Neuron (in vitro differentiated cells): ENCODE results near the gene RPL32.

Experiments used
- H2AFZ ChIP-seq: one replicate; pipeline ENCODE4 v1.6.1; 2013; ENCODE audit warnings: low read depth, mild to moderate bottlenecking, inconsistent platforms, low read length, moderate library complexity
- H3K27me3 ChIP-seq: one replicate; pipeline ENCODE4 v1.6.1; 2013; ENCODE audit warnings: low read length; ENCODE audit not compliant: insufficient read depth
- H3K36me3 ChIP-seq: one replicate; pipeline ENCODE4 v1.6.1; 2013; ENCODE audit warnings: low read length; ENCODE audit not compliant: insufficient read depth
- H3K4me1 ChIP-seq: one replicate; pipeline ENCODE4 v1.6.1; 2013; ENCODE audit warnings: low read length; ENCODE audit not compliant: insufficient read depth
- H3K4me3 ChIP-seq: 2 replicates; pipeline ENCODE4 v1.5.1; 2013; ENCODE audit warnings: mild to moderate bottlenecking, low read length, moderate library complexity
- H3K9me3 ChIP-seq: one replicate; pipeline ENCODE4 v1.6.1; 2013; ENCODE audit warnings: low read length

The RPL32 gene

DNA sequence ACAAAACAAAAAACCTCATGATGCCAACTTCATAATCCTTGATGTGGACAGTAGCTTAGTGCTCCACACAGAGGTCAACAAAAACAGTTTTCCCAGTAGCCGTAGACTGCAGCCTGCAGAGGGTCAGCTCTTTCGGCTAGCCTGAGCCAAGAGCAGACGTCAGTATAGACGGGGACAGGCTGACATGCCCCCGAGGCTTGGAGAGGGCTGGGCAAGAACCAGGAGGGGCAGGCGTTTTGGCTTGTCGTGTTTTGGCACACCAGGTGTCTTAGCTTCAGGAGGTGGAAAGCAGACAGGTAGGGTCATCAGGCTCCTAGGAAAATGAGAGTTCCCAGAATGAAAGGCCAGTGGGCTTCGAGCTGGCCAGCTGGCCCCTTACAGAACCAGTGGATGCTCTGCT lies 23.1 kb downstream of the RPL32 start:
- H2AFZ ChIP-seq = no peak overlapping the region
- no peaks in the 10 kb centered on the region for H3K27me3 ChIP-seq
- no peaks in the 10 kb centered on the region for H3K9me3 ChIP-seq
- H3K4me1 ChIP-seq = no peaks in the 10 kb centered on the region
- no peak overlapping the region for H3K4me3 ChIP-seq
- H3K36me3 ChIP-seq = peaks cover 19% of the 10 kb centered on the region

DNA sequence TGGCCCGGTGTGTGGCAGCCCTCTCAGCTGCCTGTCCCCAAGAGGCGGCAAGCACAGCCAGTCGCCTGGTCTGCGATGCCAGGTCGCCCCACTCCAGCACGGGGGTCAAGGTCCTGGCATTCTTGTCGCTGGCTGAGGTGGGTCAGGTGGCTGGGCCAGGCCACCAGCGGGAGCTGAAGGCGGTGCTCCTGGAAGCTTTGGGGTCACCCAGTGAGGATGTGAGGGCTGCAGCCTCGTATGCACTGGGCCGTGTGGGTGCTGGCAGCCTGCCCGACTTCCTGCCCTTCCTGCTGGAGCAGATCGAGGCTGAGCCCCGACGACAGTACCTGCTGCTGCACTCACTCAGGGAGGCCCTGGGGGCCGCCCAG lies 24.0 kb downstream of the RPL32 start:
- no peak overlapping the region for H2AFZ ChIP-seq
- H3K27me3 ChIP-seq = no peaks in the 10 kb centered on the region
- H3K4me3 ChIP-seq = no peak overlapping the region
- H3K36me3 ChIP-seq = peaks cover 19% of the 10 kb centered on the region
- no peaks in the 10 kb centered on the region for H3K9me3 ChIP-seq
- H3K4me1 ChIP-seq = no peaks in the 10 kb centered on the region

DNA sequence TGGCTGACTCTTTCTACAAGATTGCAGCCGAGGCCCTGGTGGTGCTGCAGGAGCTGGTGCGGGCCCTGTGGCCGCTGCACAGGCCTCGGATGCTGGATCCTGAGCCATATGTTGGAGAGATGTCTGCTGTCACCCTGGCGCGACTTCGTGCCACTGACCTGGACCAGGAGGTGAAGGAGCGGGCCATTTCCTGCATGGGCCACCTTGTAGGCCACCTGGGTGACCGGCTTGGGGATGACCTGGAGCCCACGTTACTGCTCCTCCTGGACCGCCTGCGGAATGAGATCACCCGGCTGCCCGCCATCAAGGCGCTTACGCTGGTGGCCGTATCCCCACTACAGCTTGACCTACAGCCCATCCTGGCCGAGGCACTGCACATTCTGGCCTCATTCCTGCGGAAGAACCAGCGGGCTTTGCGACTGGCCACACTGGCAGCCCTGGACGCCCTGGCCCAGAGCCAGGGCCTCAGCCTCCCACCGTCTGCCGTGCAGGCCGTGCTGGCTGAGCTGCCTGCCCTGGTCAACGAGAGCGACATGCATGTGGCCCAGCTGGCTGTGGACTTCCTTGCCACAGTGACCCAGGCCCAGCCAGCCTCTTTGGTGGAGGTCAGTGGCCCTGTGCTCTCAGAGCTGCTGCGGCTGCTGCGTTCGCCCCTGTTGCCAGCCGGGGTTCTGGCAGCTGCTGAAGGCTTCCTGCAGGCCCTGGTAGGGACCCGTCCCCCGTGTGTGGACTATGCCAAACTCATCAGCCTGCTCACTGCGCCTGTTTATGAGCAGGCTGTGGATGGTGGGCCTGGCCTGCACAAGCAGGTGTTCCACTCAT lies 24.6 kb downstream of the RPL32 start:
- peaks cover 19% of the 10 kb centered on the region for H3K36me3 ChIP-seq
- no peaks in the 10 kb centered on the region for H3K4me1 ChIP-seq
- no peaks in the 10 kb centered on the region for H3K9me3 ChIP-seq
- H3K4me3 ChIP-seq = no peak overlapping the region
- H3K27me3 ChIP-seq = no peaks in the 10 kb centered on the region
- no peak overlapping the region for H2AFZ ChIP-seq

DNA sequence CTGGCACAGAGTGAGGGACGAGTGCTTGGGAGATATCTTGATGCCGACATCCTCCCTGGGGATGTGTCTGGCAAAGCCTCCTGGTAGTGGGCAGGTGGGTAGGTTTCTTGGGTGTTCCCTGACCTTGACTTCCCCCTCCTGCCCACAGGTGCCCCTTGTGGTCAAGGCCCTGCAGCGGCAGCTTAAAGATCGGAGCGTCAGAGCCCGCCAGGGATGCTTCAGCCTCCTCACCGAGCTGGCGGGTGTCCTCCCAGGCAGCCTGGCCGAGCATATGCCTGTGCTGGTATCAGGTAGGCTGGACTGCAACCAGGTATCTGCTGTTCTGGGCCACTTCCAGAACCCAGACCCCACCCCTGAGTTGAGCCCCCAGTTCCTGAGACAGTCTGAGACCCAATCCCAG lies 25.6 kb downstream of the RPL32 start:
- Histone ChIP-seq H3K4me3 (no peak overlapping the region), H3K9me3 (no peaks in the 10 kb centered on the region), H3K4me1 (peaks cover 4% of the 10 kb centered on the region), H3K36me3 (peaks cover 19% of the 10 kb centered on the region), H3K27me3 (no peaks in the 10 kb centered on the region), H2AFZ (no peak overlapping the region)

DNA sequence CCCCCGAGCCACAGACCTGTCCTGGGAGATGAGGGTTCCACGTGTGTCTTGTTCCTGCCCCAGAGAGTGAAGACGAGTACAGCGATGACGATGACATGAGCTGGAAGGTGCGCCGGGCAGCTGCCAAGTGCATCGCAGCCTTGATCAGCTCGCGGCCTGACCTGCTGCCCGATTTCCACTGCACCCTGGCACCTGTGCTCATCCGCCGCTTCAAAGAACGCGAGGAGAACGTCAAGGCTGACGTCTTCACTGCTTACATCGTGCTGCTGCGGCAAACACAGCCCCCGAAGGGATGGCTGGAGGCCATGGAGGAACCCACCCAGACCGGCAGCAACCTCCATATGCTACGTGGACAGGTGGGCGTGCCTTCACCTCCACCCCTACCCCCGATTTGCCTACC lies 26.3 kb downstream of the RPL32 start:
- H3K4me3 ChIP-seq = no peak overlapping the region
- no peak overlapping the region for H2AFZ ChIP-seq
- no peaks in the 10 kb centered on the region for H3K9me3 ChIP-seq
- H3K36me3 ChIP-seq = peaks cover 19% of the 10 kb centered on the region
- H3K27me3 ChIP-seq = no peaks in the 10 kb centered on the region
- H3K4me1 ChIP-seq = peaks cover 7% of the 10 kb centered on the region

DNA sequence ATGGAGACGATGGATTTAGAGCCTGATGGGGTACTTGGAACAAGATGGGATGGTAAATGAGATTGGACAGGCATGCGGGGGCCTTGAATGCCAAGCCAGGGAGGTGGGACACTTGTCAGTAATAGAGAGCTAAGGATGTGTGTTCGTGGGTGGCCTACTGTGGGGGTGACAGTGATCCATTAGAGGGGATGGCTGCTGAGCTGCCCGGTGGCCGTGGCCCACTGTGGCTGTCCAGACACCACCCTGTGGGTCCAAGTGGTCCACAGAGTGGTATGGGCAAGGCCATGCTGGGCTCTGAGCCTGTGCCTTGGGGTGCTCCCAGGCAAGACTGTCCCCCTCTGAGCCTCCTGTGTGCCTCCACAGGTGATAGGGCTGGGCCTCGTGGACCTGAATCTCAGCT lies 27.4 kb downstream of the RPL32 start:
- H2AFZ ChIP-seq = no peak overlapping the region
- H3K9me3 ChIP-seq = no peaks in the 10 kb centered on the region
- H3K27me3 ChIP-seq = no peaks in the 10 kb centered on the region
- peaks cover 7% of the 10 kb centered on the region for H3K4me1 ChIP-seq
- no peak overlapping the region for H3K4me3 ChIP-seq
- peaks cover 19% of the 10 kb centered on the region for H3K36me3 ChIP-seq

DNA sequence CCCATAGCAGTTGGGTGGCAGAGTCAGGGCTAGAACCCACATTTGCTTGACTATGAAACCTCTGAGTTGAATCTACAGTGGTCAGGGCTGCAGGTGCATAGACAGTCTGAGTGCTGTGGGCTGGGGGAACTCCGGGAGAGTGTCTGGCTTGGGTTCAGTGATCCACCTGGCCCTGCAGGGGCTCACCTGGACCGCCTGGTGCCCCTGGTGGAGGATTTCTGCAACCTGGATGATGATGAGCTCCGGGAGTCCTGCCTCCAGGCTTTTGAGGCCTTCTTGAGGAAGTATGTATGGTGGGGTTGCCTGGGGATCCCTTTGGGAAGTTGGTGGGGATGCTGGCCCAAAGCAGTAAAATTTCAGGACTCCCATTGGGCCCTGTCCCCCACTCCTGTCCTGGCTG lies 28.6 kb downstream of the RPL32 start:
- no peak overlapping the region for H2AFZ ChIP-seq
- no peaks in the 10 kb centered on the region for H3K27me3 ChIP-seq
- peaks cover 18% of the 10 kb centered on the region for H3K36me3 ChIP-seq
- H3K4me1 ChIP-seq = peaks cover 7% of the 10 kb centered on the region
- no peaks in the 10 kb centered on the region for H3K9me3 ChIP-seq
- H3K4me3 ChIP-seq = no peak overlapping the region

DNA sequence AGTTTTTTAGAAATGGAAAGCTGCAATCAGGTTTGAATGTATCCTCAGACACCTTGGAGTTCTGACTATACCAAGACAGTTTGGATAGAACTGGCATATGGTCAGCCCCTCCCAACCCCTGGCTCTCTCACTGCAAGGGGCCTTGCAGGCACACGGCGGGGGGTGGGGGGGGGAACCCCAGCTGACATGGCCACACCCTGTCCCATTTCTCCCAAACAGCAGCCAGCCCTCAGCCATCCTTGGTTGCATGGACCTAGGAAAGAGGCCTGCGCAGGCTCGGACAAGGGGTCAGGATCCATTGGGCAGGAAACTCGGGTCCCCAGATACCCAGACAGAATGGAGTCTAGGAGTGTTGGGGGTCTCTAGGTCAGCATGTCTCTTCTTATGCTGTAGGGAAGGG lies 30.4 kb downstream of the RPL32 start:
- no peak overlapping the region for H2AFZ ChIP-seq

DNA sequence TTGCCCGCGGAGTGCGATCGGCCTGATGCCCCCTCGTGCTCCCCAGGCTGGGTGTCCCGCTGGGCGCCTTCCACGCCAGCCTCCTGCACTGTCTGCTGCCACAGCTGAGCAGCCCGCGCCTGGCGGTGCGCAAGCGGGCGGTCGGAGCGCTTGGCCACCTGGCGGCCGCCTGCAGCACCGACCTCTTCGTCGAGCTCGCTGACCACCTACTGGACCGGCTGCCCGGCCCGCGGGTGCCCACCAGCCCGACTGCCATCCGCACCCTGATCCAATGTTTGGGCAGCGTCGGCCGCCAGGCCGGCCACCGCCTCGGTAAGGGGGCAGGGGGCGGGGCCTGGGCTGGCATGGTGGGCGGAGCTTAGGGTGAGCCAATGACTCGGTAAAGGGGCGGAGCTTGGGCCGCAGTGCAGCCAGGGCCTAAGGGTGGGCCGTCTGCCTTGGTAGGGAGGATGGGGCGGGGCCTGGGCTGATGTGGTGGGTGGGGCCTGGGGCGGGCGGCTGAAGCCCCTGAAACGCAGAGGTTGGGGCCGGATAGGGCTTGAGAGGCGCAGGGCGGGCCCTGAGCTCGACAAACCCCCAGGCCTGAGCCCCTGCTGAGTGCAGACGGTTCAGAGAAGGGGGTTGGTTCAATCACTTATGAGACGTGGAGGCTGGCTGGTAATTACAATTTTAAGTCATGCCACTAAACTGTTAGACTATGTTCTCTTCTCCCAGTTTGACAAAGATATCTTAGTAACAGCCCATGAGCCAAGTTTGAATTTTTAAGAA lies 31.2 kb downstream of the RPL32 start:
- Histone ChIP-seq H3K4me1 (peaks cover 7% of the 10 kb centered on the region), H2AFZ (no peak overlapping the region), H3K9me3 (no peaks in the 10 kb centered on the region), H3K27me3 (no peaks in the 10 kb centered on the region), H3K4me3 (peak overlapping the region; percentile 47), H3K36me3 (peaks cover 3% of the 10 kb centered on the region)

More for the DNA sequence above, 30.4 kb downstream of the RPL32 start:
- Histone ChIP-seq H3K4me1 (peaks cover 7% of the 10 kb centered on the region), H3K36me3 (peaks cover 6% of the 10 kb centered on the region), H3K4me3 (no peak overlapping the region), H3K27me3 (no peaks in the 10 kb centered on the region), H3K9me3 (no peaks in the 10 kb centered on the region)

DNA sequence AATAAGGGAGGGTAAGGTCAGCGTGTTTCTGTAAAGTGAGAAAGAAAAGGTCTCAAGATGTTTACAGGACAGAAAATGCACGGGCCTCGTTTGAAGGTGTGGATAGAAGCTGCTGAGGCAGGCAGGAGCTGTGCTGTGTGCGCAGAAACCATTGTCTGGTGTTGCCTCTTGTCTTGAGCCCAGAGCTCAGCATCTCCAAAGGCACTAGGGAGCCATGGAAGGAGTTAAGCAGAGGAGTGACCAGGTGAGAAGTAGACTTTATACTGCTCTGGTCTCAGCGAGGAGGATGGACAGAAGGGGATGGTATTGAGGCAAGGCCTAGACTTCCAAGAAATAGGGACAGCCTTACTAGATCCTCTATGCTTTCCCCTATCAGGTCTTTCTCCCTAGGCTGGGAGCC lies 31.9 kb downstream of the RPL32 start:
- Histone ChIP-seq H3K27me3 (no peaks in the 10 kb centered on the region), H2AFZ (no peak overlapping the region), H3K4me3 (peak overlapping the region; percentile 47), H3K4me1 (peaks cover 7% of the 10 kb centered on the region), H3K9me3 (no peaks in the 10 kb centered on the region), H3K36me3 (no peaks in the 10 kb centered on the region)

DNA sequence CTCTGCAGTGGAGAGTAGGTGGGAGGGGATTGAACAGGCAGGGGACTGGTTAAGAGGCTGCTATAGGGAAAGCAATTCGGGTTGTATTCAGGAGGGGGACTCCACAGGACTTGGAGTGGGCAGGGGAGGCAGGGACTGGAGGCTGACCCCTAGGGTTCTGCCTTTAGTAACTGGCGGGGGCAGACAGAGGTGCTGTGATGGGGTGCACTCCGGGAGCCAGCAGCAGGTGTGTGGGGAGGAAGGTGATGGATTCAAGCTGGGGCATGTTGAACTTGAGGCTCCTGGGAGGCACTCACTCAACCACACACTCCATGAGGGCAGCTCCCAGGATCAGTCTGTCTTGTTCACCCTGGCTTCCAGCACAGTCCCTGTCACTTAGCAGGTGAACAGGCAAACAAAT lies 32.4 kb downstream of the RPL32 start:
- no peak overlapping the region for H3K4me3 ChIP-seq
- H3K9me3 ChIP-seq = no peaks in the 10 kb centered on the region
- peaks cover 7% of the 10 kb centered on the region for H3K4me1 ChIP-seq
- H2AFZ ChIP-seq = no peak overlapping the region
- no peaks in the 10 kb centered on the region for H3K27me3 ChIP-seq
- H3K36me3 ChIP-seq = no peaks in the 10 kb centered on the region

DNA sequence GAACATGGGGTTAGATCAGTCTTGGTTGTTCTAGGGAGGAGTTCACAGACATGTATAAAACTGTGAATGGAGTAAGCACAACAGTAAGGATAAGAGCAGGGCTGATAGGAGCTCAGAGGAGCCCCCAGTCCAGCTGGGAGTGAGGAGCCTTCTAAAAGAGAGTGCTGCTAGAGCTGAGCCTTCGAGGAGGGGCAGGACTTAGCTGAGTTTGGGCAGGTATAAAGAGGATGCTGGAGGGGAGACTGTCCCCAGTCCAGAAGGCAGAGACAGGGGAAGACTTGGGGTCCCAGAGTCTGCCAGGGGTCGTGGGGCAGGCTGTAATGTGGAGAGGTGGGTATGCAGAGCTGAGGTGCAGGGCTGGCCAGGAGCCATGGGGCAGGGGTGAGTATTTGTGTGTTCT lies 32.8 kb downstream of the RPL32 start:
- Histone ChIP-seq H3K36me3 (no peaks in the 10 kb centered on the region), H3K4me1 (peaks cover 7% of the 10 kb centered on the region), H3K9me3 (no peaks in the 10 kb centered on the region), H2AFZ (no peak overlapping the region), H3K4me3 (no peak overlapping the region), H3K27me3 (no peaks in the 10 kb centered on the region)

DNA sequence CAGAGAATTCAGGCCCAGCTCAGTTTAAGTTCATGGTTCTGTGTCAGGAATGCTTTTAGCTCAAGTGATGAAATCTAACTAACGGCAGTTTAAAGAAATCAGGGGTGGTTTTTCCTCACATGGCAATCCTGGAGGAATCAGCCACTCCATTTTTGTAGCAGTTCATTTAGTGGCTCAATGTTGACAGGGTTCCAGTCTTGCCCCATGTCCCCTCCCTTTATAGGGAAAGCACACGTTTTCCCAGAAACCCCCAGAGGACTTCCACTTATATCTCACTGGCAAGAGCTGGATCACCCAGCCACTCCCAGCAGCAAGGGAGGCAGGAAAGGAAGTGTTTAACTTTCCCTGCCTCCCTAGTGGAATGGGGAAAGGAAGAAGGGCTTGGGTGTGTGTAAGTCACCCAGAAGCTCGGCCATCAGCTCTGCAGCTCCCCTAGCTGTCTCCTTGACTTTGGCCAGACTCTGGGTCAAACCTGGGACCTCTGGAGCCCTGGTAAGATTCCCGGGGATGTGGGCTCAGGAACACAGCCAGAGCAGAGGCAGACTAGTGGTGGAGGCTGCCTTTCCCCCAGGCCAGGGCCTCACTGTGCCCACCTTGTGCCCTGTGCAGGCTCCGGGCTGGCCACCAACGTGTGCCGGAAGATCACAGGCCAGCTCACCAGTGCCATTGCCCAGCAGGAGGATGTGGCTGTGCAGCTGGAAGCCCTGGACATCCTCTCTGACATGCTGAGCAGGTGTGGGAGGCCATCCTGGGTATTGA lies 33.6 kb downstream of the RPL32 start:
- H3K4me1 ChIP-seq = peaks cover 7% of the 10 kb centered on the region
- H2AFZ ChIP-seq = no peak overlapping the region
- H3K4me3 ChIP-seq = no peak overlapping the region
- no peaks in the 10 kb centered on the region for H3K9me3 ChIP-seq
- no peaks in the 10 kb centered on the region for H3K36me3 ChIP-seq
- H3K27me3 ChIP-seq = no peaks in the 10 kb centered on the region
